ENCODE measurements around the gene CNST.
"Not testable (repeated sequence)": the region's sequence is repeated elsewhere in the genome, so short reads cannot be mapped to it uniquely, and the experiment has no call there.

CNST gene

GRCh38 chr1:246560833-246561232 lies 5.4 kb upstream of the CNST start:
- peak; percentile 79 for FAIRE-seq

GRCh38 chr1:246564839-246565750 lies 1.2 kb upstream of the CNST start:
- no peak for FAIRE-seq

GRCh38 chr1:246565751-246566127 lies 517 bp upstream of the CNST start:
- FAIRE-seq: no peak

GRCh38 chr1:246566813-246567645 lies 773 bp downstream of the CNST start:
- FAIRE-seq: peak; percentile 51

GRCh38 chr1:246567646-246568235 lies 1.5 kb downstream of the CNST start:
- FAIRE-seq: no peak

- FAIRE-seq: peak; percentile 51
Observed at GRCh38 chr1:246569248-246570238, 3.3 kb downstream of the CNST start.

GRCh38 chr1:246571309-246571708 lies 5.1 kb downstream of the CNST start:
- not testable (repeated sequence) for FAIRE-seq

GRCh38 chr1:246571953-246572352 lies 5.7 kb downstream of the CNST start:
- no peak for FAIRE-seq

GRCh38 chr1:246572785-246573184 lies 6.5 kb downstream of the CNST start:
- FAIRE-seq: no peak

- FAIRE-seq: no peak
Observed at GRCh38 chr1:246573491-246573890, 7.2 kb downstream of the CNST start.

GRCh38 chr1:246576709-246577032 lies 10.4 kb downstream of the CNST start:
- FAIRE-seq: no peak

GRCh38 chr1:246577082-246577719 lies 10.9 kb downstream of the CNST start:
- FAIRE-seq: no peak

- FAIRE-seq: peak; percentile 28
Observed at GRCh38 chr1:246577720-246578106, 11.5 kb downstream of the CNST start.

GRCh38 chr1:246579818-246580217 lies 13.6 kb downstream of the CNST start:
- no peak for FAIRE-seq

- no peak for FAIRE-seq
Observed at GRCh38 chr1:246580497-246581370, 14.5 kb downstream of the CNST start.

GRCh38 chr1:246582301-246583055 lies 16.2 kb downstream of the CNST start:
- no peak for FAIRE-seq

GRCh38 chr1:246583056-246583440 lies 16.8 kb downstream of the CNST start:
- FAIRE-seq: no peak

GRCh38 chr1:246583448-246584185 lies 17.4 kb downstream of the CNST start:
- no peak for FAIRE-seq

GRCh38 chr1:246587032-246587431 lies 20.8 kb downstream of the CNST start:
- FAIRE-seq: peak; percentile 13
